GM12878 (cell line): ENCODE data around the gene WDFY3. TPM values are rescaled to one million over a fixed set of nuclear protein-coding genes. Genes with fewer than 3 reads are reported as not detected.

ENCODE experiments used
- ATAC-seq: fragments of 200-7000 bp; cut with Tn5 transposase; 3 replicates; pipeline ENCODE4 v1.9.1; 2020; ENCODE audit warnings: mild to moderate bottlenecking, moderate library complexity
- BruUV-seq: library from RNA; stranded (reverse); fragments of 400-500 nt; replicated peaks from 2 replicates; lab custom pipeline; 2021; lab: Mats Ljungman, UMichigan
- CTCF ChIA-PET: fragments of 300-600 bp; sonication (Branson Sonifier 250); formaldehyde crosslinking; extraction: SDS; loops from one replicate; lab custom pipeline; 2021; ENCODE audit warnings: inconsistent platforms; lab: Yijun Ruan, JAX
- POLR2A ChIA-PET: fragments of 350-600 bp; formaldehyde crosslinking; extraction: SDS; loops from one replicate; lab custom pipeline; 2021; ENCODE audit warnings: inconsistent platforms; lab: Charles Lee
- RAD21 ChIA-PET: fragments of 300-600 bp; sonication (Branson Sonifier 250); formaldehyde crosslinking; loops from one replicate; lab custom pipeline; 2023; ENCODE audit warnings: antibody characterized with exemption; ENCODE audit not compliant: unreplicated experiment; lab: Charles Lee
- SMC1A ChIA-PET: fragments of 300-600 bp; sonication (Branson Sonifier 250); formaldehyde crosslinking; loops from one replicate; lab custom pipeline; 2023; ENCODE audit not compliant: unreplicated experiment, uncharacterized antibody; lab: Charles Lee
- DNase-seq: peaks from one replicate; pipeline ENCODE4 v3.0.0-alpha.2; 2011; ENCODE audit warnings: low read depth, low spot score
- FAIRE-seq: peaks from 3 replicates; lab custom pipeline; 2011; peaks lifted over from hg19 to GRCh38; lab: Jason Lieb, UNC
- H2AFZ ChIP-seq: 2 replicates; pipeline ENCODE4 v1.6.0; 2011; ENCODE audit warnings: low read depth, low read length, control low read depth; ENCODE audit not compliant: control insufficient read depth
- H3K27ac ChIP-seq: 2 replicates; pipeline ENCODE4 v1.5.1; 2011; ENCODE audit warnings: control low read depth; ENCODE audit not compliant: control insufficient read depth, insufficient read depth
- H3K27me3 ChIP-seq, 2 experiments: replicated peaks in 1 of 2; 2 replicates each; pipeline versions ENCODE4 v1.6.0 to v1.6.1; 2011; ENCODE audit warnings: low read length in 1 of 2; ENCODE audit not compliant: control insufficient read depth in 2 of 2, insufficient read depth in 2 of 2
- H3K36me3 ChIP-seq, 2 experiments: 2 replicates each; pipeline ENCODE4 v1.5.1; 2011; ENCODE audit warnings: low read length in 1 of 2; ENCODE audit not compliant: control insufficient read depth in 2 of 2, insufficient read depth in 2 of 2
- H3K4me1 ChIP-seq: 2 replicates; pipeline ENCODE4 v1.6.1; 2011; ENCODE audit warnings: mild to moderate bottlenecking, low read length, moderate library complexity, mixed read lengths; ENCODE audit not compliant: control insufficient read depth, insufficient read depth
- H3K4me2 ChIP-seq: 2 replicates; pipeline ENCODE4 v1.6.0; 2011; ENCODE audit warnings: control low read depth; ENCODE audit not compliant: control insufficient read depth, insufficient read depth
- H3K4me3 ChIP-seq: fragments of 200-600 bp; sonication (generic); 2 replicates; pipeline ENCODE4 v1.5.1; 2016
- H3K79me2 ChIP-seq: 2 replicates; pipeline ENCODE4 v1.6.0; 2011; ENCODE audit warnings: low read length; ENCODE audit not compliant: control insufficient read depth, insufficient read depth
- H3K9ac ChIP-seq: 2 replicates; pipeline ENCODE4 v1.8.0; 2011; ENCODE audit warnings: low read length, control low read depth, mixed read lengths; ENCODE audit not compliant: control insufficient read depth, insufficient read depth
- H3K9me3 ChIP-seq: replicated peaks from 3 replicates; pipeline ENCODE4 v1.5.1; 2011; ENCODE audit warnings: mild to moderate bottlenecking, low read length; ENCODE audit not compliant: control insufficient read depth, insufficient read depth
- H4K20me1 ChIP-seq: 2 replicates; pipeline ENCODE4 v1.6.0; 2011; ENCODE audit not compliant: control insufficient read depth, insufficient read depth
- KLF5 ChIP-seq: fragments of 450-650 bp; IDR thresholded peaks from 2 replicates; pipeline ENCODE4 v1.6.1; 2014; ENCODE audit warnings: mild to moderate bottlenecking; ENCODE audit not compliant: partially characterized antibody
- MLLT1 ChIP-seq: fragments of 450-650 bp; IDR thresholded peaks from 2 replicates; pipeline ENCODE4 v1.6.1; 2016; ENCODE audit warnings: mild to moderate bottlenecking
- RCOR1 ChIP-seq: conservative IDR thresholded peaks from 2 replicates; pipeline ENCODE4 v1.6.1; 2012; ENCODE audit warnings: low read depth, low read length, improper control_type of control experiment
- SREBF1 ChIP-seq: IDR thresholded peaks from 2 replicates; pipeline ENCODE4 v1.6.1; 2012; ENCODE audit warnings: mild to moderate bottlenecking, low read length
- TAF1 ChIP-seq: IDR thresholded peaks from 2 replicates; pipeline ENCODE4 v1.6.1; 2011; ENCODE audit warnings: mild to moderate bottlenecking, low read depth, low read length, borderline replicate concordance
- ZBTB33 ChIP-seq: fragments of 450-650 bp; IDR thresholded peaks from 2 replicates; pipeline ENCODE4 v1.6.1; 2017; ENCODE audit warnings: mild to moderate bottlenecking
- ZNF622 ChIP-seq: fragments of 450-650 bp; IDR thresholded peaks from 2 replicates; pipeline ENCODE4 v1.6.1; 2017; ENCODE audit warnings: mild to moderate bottlenecking, inconsistent platforms
- WGBS: methylation state at CpG from one replicate; pipeline ENCODE4 v1.1.6; 2016; ENCODE audit warnings: low lambda C conversion rate; ENCODE audit not compliant: insufficient replicate concordance, insufficient coverage; ENCODE audit errors: missing lambda C conversion rate; 5-methylcytosine and 5-hydroxymethylcytosine counted together
- in situ Hi-C: fragments of 300-500 bp; cut with MboI; formaldehyde crosslinking; loops from 9 replicates; pipeline ENCODE4 v1.14.3; 2018; ENCODE audit warnings: mixed read lengths
- intact Hi-C: fragments of 100-400 bp; cut with micrococcal nuclease; formaldehyde crosslinking; loops from one replicate; pipeline ENCODE4 v1.14.2; 2022; ENCODE audit not compliant: unreplicated experiment
- polyA plus RNA-seq, 11 experiments: library from polyadenylated mRNA; depleted of rRNA in 4 of 11; unstranded in 6 of 11; stranded (reverse) in 5 of 11; fragments of >200 nt; fragmentation: Nextera tagmentation in 4 of 11; fragmentation: Illumina TruSeq in 1 of 11; extraction: Ambion mirVana in 4 of 11; extraction: Trizol in 1 of 11; gene quantifications; 1 replicate in 1 of 11; 2 replicates in 10 of 11; pipeline versions ENCODE4 v1.2.1 to v1.2.3, GENCODE V29; 2011 to 2016; ENCODE audit warnings: inconsistent platforms in 2 of 11, missing spikeins in 2 of 11, low read depth in 1 of 11
- total RNA-seq, 4 experiments: library from RNA; depleted of rRNA in 3 of 4; stranded (reverse); fragments of >200 nt in 3 of 4; fragmentation: Illumina TruSeq in 1 of 4; extraction: Trizol in 1 of 4; gene quantifications; 2 replicates each; pipeline versions ENCODE4 v1.2.1 to v1.2.3, GENCODE V29; 2013 to 2021
- TF ChIP-seq, protein P1 (sequence below): IDR thresholded peaks from 2 replicates; pipeline ENCODE4 v1.6.1; 2012; ENCODE audit warnings: low read depth, low read length, improper control_type of control experiment
- TF ChIP-seq, protein P2 (sequence below): IDR thresholded peaks from 2 replicates; pipeline ENCODE4 v1.6.1; 2011; ENCODE audit warnings: low read depth, mild to moderate bottlenecking, low read length, moderate library complexity, borderline replicate concordance; ENCODE audit errors: extremely low read depth

WDFY3 gene
- total and polyA plus RNA-seq, 10 of the 15 experiments (the other 5 are each of a cell fraction or from before 2014, with no cell fraction given), result 0.01 to 0.23 (median 0.12) TPM; not detected in 2

DNA sequence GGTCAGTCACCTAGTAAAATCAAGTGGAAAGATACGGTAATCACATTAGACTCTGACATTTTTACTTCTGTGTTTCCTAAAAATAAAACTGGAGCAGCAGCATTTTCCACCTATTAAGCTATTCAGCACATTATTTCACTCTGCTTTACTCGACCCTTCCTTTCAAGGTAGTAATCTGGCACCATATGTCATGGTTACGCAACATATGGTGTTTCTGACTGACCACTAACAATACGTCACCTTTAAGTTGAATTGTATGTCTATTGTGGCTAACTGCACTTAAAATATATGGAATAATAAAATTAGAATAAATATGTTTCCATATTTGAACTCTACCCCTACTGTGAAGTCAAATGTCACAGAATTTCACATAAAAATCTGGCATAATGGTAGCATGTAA, 214.8 kb downstream of the WDFY3 start:
- DNase-seq (no peak), ATAC-seq (no peak), FAIRE-seq (no peak)
- BruUV-seq, result no TSS peak
- H4K20me1 ChIP-seq, result no peaks in the 10 kb centered on the region
- ChIA-PET RAD21 (no interaction called here), POLR2A (no interaction called here), CTCF (interaction anchor here (1.6 to 3.0 kb wide), 2 partner anchors 70 to 219 kb away, joined by 5 to 29 read pairs; no protein-coding TSS in a partner anchor), SMC1A (no interaction called here)
- no peak overlapping the region for H3K4me3 ChIP-seq
- H3K9me3 ChIP-seq, result no peaks in the 10 kb centered on the region
- no peak overlapping the region for H3K4me2 ChIP-seq
- 21% methylated on average over 4 of the region's 4 CpGs for WGBS
- intact Hi-C loops, result no loop called here
- no peak overlapping the region for H2AFZ ChIP-seq
- no peaks in the 10 kb centered on the region for H3K27me3 ChIP-seq
- no peak overlapping the region for H3K27ac ChIP-seq
- no peaks in the 10 kb centered on the region for H3K4me1 ChIP-seq
- H3K9ac ChIP-seq, result no peak overlapping the region
- TF ChIP-seq KLF5 (no peak), ZBTB33 (no peak), ZNF622 (no peak), TAF1 (no peak), MLLT1 (no peak), RCOR1 (no peak), SREBF1 (no peak)
- TF ChIP-seq, protein P1, sequence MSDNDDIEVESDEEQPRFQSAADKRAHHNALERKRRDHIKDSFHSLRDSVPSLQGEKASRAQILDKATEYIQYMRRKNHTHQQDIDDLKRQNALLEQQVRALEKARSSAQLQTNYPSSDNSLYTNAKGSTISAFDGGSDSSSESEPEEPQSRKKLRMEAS, result no peak
- TF ChIP-seq, protein P2, sequence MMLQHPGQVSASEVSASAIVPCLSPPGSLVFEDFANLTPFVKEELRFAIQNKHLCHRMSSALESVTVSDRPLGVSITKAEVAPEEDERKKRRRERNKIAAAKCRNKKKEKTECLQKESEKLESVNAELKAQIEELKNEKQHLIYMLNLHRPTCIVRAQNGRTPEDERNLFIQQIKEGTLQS, result no peak
- H3K36me3 ChIP-seq, result no peaks in the 10 kb centered on the region
- H3K79me2 ChIP-seq, result no peaks in the 10 kb centered on the region
- in situ Hi-C loops, result loop anchor here (10.0 kb wide), 1 partner anchor 223 kb away; no protein-coding TSS in a partner anchor
